GM23248 (cell line): ENCODE measurements around the gene SMTNL2. TPM values are rescaled to one million over a fixed set of nuclear protein-coding genes. Genes with fewer than 3 reads are reported as not detected.

ENCODE experiments used
- DNase-seq: peaks from one replicate; pipeline ENCODE4 v3.0.0-alpha.2; 2015
- H2AFZ ChIP-seq: fragments of 200-600 bp; sonication (generic); 2 replicates; pipeline ENCODE4 v1.6.1; 2016; ENCODE audit warnings: antibody characterized with exemption
- H3F3A ChIP-seq: fragments of 200-600 bp; sonication (generic); 2 replicates; pipeline ENCODE4 v1.6.1; 2016; ENCODE audit warnings: mild to moderate bottlenecking, antibody characterized with exemption, mixed run types; ENCODE audit not compliant: insufficient read depth
- H3K27ac ChIP-seq: fragments of 200-600 bp; sonication (generic); 2 replicates; pipeline ENCODE4 v1.5.1; 2016; ENCODE audit warnings: mild to moderate bottlenecking
- H3K27me3 ChIP-seq: fragments of 200-600 bp; sonication (generic); replicated peaks from 2 replicates; pipeline ENCODE4 v1.6.1; 2016; ENCODE audit warnings: mild to moderate bottlenecking; ENCODE audit not compliant: insufficient read depth
- H3K36me3 ChIP-seq: fragments of 200-600 bp; sonication (generic); 2 replicates; pipeline ENCODE4 v1.6.1; 2016; ENCODE audit warnings: low read depth, mild to moderate bottlenecking
- H3K4me1 ChIP-seq: fragments of 200-600 bp; sonication (generic); 2 replicates; pipeline ENCODE4 v1.6.1; 2016; ENCODE audit warnings: mild to moderate bottlenecking; ENCODE audit not compliant: insufficient read depth
- H3K4me2 ChIP-seq: fragments of 200-600 bp; sonication (generic); one replicate; pipeline ENCODE4 v1.6.1; 2016; ENCODE audit warnings: mild to moderate bottlenecking; ENCODE audit not compliant: unreplicated experiment
- H3K4me3 ChIP-seq: fragments of 200-600 bp; sonication (generic); 2 replicates; pipeline ENCODE4 v1.5.1; 2016; ENCODE audit warnings: mild to moderate bottlenecking
- H3K79me2 ChIP-seq: fragments of 200-600 bp; sonication (generic); 2 replicates; pipeline ENCODE4 v1.6.1; 2016; ENCODE audit warnings: mild to moderate bottlenecking; ENCODE audit not compliant: insufficient read depth
- H3K9ac ChIP-seq: fragments of 200-600 bp; sonication (generic); 2 replicates; pipeline ENCODE4 v1.6.1; 2016; ENCODE audit warnings: mild to moderate bottlenecking
- H3K9me2 ChIP-seq: fragments of 200-600 bp; sonication (generic); 2 replicates; pipeline ENCODE4 v1.6.1; 2016; ENCODE audit warnings: mixed run types, mild to moderate bottlenecking, moderate library complexity; ENCODE audit not compliant: insufficient read depth
- H3K9me3 ChIP-seq: fragments of 200-600 bp; sonication (generic); one replicate; pipeline ENCODE4 v1.6.1; 2017; ENCODE audit warnings: low read depth
- H4K20me1 ChIP-seq: fragments of 200-600 bp; sonication (generic); 2 replicates; pipeline ENCODE4 v1.6.0; 2016; ENCODE audit not compliant: insufficient read depth
- EZH2 ChIP-seq: fragments of 200-600 bp; sonication (generic); IDR thresholded peaks from 2 replicates; pipeline ENCODE4 v1.6.1; 2018; ENCODE audit warnings: antibody characterized with exemption, mild to moderate bottlenecking; ENCODE audit not compliant: insufficient read depth, poor library complexity, severe bottlenecking
- EZH2phosphoT487 ChIP-seq: fragments of 200-600 bp; sonication (generic); IDR thresholded peaks from 2 replicates; pipeline ENCODE4 v1.6.1; 2018; ENCODE audit warnings: antibody characterized with exemption, moderate library complexity, mild to moderate bottlenecking, low read depth; ENCODE audit not compliant: insufficient read depth
- WGBS, 2 experiments: methylation state at CpG; one replicate each; pipeline ENCODE4 v1.1.6; 2015 to 2017; ENCODE audit warnings: low lambda C conversion rate in 2 of 2, low coverage in 1 of 2; ENCODE audit errors: missing lambda C conversion rate in 2 of 2; 5-methylcytosine and 5-hydroxymethylcytosine counted together
- in situ Hi-C: fragments of 300-500 bp; cut with MboI; formaldehyde crosslinking; loops from 2 replicates; pipeline ENCODE4 v1.15.0; 2020
- polyA plus RNA-seq: library from polyadenylated mRNA; unstranded; fragments of >200 nt; fragmentation: Nextera tagmentation; extraction: Ambion mirVana; gene quantifications from 2 replicates; pipeline ENCODE4 v1.2.1, GENCODE V29; 2016
- total RNA-seq: library from RNA; depleted of rRNA; stranded (reverse); fragments of >200 nt; shearing (Covaris generic); gene quantifications from 2 replicates; pipeline ENCODE4 v1.2.3, GENCODE V29; 2014

The SMTNL2 gene
- total and polyA plus RNA-seq, 2 experiments from 2014 or later, result not detected

DNA sequence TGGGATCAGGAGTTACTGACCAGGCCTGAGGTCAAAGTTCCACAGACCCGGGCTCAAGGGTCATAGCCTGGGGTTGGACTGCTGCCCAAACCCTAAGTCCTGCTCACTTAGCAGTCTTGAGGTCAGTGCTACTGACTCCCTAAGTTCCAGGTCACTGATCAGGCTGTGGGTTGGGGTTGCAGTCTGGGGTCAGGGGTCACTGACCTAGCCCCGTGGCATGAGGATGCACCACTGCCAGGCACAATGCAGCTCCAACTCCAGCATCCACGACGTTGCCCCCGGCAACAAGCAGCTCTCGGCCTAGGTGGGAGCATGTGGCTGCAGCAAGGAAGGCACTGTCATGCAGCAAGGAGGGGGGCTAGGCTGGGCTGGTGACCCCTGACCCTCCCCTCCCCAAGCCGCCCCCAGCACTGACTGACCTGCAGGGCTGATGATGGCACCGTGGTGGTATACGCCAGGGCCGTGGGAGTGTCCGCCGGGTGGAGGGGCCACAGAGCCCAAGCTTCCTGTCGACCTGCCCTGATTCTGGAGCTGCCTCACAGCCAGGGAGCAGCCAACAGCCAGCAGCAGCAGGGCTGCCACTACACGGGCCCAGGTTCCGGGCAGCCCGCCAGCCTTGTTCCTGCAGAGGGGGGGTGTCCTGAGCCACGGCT lies 25.1 kb upstream of the SMTNL2 start:
- no peak overlapping the region for H2AFZ ChIP-seq
- H3K9me2 ChIP-seq, result no peaks in the 10 kb centered on the region
- H3F3A ChIP-seq, result no peaks in the 10 kb centered on the region
- no peak overlapping the region for H3K27ac ChIP-seq
- no peaks in the 10 kb centered on the region for H4K20me1 ChIP-seq
- no peak overlapping the region for H3K4me3 ChIP-seq
- no peak for DNase-seq
- no peaks in the 10 kb centered on the region for H3K36me3 ChIP-seq
- H3K9me3 ChIP-seq, result no peaks in the 10 kb centered on the region
- in situ Hi-C loops, result no loop called here
- no peaks in the 10 kb centered on the region for H3K27me3 ChIP-seq
- no peak overlapping the region for H3K9ac ChIP-seq
- H3K79me2 ChIP-seq, result peaks cover 12% of the 10 kb centered on the region
- no peak overlapping the region for H3K4me2 ChIP-seq
- 51 to 60% methylated on average over 13 of the region's 17 CpGs for WGBS, 2 experiments
- no peaks in the 10 kb centered on the region for H3K4me1 ChIP-seq
- TF ChIP-seq EZH2phosphoT487, result no peak
- TF ChIP-seq EZH2, result no peak

- no peak overlapping the region for H3K27ac ChIP-seq
- no peak overlapping the region for H2AFZ ChIP-seq
- H3K4me2 ChIP-seq, result no peak overlapping the region
- H3K27me3 ChIP-seq, result no peaks in the 10 kb centered on the region
- no peaks in the 10 kb centered on the region for H3K4me1 ChIP-seq
- 88 to 91% methylated on average over 5 of the region's 5 CpGs for WGBS, 2 experiments
- H3K36me3 ChIP-seq, result no peaks in the 10 kb centered on the region
- TF ChIP-seq EZH2 (no peak), EZH2phosphoT487 (no peak)
- H3K9me3 ChIP-seq, result no peaks in the 10 kb centered on the region
- H3K4me3 ChIP-seq, result no peak overlapping the region
- H3K9ac ChIP-seq, result no peak overlapping the region
- H3K9me2 ChIP-seq, result no peaks in the 10 kb centered on the region
- H3K79me2 ChIP-seq, result peaks cover 5% of the 10 kb centered on the region
- in situ Hi-C loops, result no loop called here
- no peaks in the 10 kb centered on the region for H3F3A ChIP-seq
- DNase-seq, result no peak
- no peaks in the 10 kb centered on the region for H4K20me1 ChIP-seq
Observed at GRCh38 chr17:4559966-4560365, 24.4 kb upstream of the SMTNL2 start.

DNA sequence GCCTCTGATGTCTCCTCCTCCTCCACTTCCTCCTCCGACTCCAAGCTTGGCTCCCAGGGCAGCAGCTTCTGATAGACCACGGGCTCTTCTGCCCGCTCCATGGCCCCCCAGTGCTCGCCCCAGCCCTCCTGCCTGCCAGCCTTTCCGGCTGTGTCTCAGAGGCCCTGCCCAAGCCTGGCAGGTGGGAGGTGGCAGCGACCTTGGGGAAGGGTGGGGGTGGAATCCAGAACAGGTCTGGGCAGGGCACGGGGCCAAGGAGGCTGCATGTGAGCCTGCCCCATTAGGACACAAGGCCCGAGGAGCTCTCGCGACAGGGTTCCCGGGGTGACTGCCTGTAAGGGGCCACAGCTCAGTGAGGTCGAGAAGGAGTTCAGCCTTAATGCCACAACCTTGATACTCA lies 23.9 kb upstream of the SMTNL2 start, which contains the start of gene GGT6:
TSS of gene GGT6 (minus strand) at position 157 of the 400 bp plus-strand sequence. CDS start at position 101, 56 bp downstream.
- no peaks in the 10 kb centered on the region for H3K4me1 ChIP-seq
- in situ Hi-C loops, result no loop called here
- no peak within 1 kb of the TSS for H3K4me2 ChIP-seq
- 0 out of 2 replicates have a peak, but pooled peaks cover 3% of the 10 kb centered on the region for H3K79me2 ChIP-seq
- H2AFZ ChIP-seq, result no peak within 1 kb of the TSS
- no peak for TF ChIP-seq EZH2
- TF ChIP-seq EZH2phosphoT487, result no peak
- no peak for DNase-seq
- no peak within 1 kb of the TSS for H3K9ac ChIP-seq
- 72 to 76% methylated on average over 11 to 12 of the region's 12 CpGs for whole genome bisulfite sequencing, 2 experiments
- no peaks in the 10 kb centered on the region for H3F3A ChIP-seq
- H4K20me1 ChIP-seq, result no peaks in the 10 kb centered on the region
- no peaks in the 10 kb centered on the region for H3K36me3 ChIP-seq
- no peaks in the 10 kb centered on the region for H3K9me2 ChIP-seq
- no peak within 1 kb of the TSS for H3K27ac ChIP-seq
- H3K27me3 ChIP-seq, result no peaks in the 10 kb centered on the region
- H3K9me3 ChIP-seq, result no peaks in the 10 kb centered on the region
- no peak within 1 kb of the TSS for H3K4me3 ChIP-seq

GRCh38 chr17:4560837-4561256 lies 23.5 kb upstream of the SMTNL2 start:
- Histone ChIP-seq H3K27me3 (no peaks in the 10 kb centered on the region), H4K20me1 (no peaks in the 10 kb centered on the region), H3K9me2 (no peaks in the 10 kb centered on the region), H3K79me2 (no peaks in the 10 kb centered on the region), H3K36me3 (no peaks in the 10 kb centered on the region), H3K4me2 (no peak overlapping the region), H3K4me3 (no peak overlapping the region), H3K27ac (no peak overlapping the region), H2AFZ (no peak overlapping the region), H3K9me3 (no peaks in the 10 kb centered on the region), H3F3A (no peaks in the 10 kb centered on the region), H3K4me1 (no peaks in the 10 kb centered on the region), H3K9ac (no peak overlapping the region)
- DNase-seq, result no peak
- in situ Hi-C loops, result no loop called here
- 49% methylated on average over 11 of the region's 11 CpGs for WGBS, 2 experiments
- TF ChIP-seq EZH2phosphoT487 (no peak), EZH2 (no peak)
